A549 treated with CORT108297 at 1 μM for 4 hours (cell line): ENCODE measurements around the gene CITED4. TPM values are rescaled to one million over a fixed set of nuclear protein-coding genes. Genes with fewer than 3 reads are reported as not detected.

Experiments used
- total RNA-seq: library from RNA; stranded (reverse); fragments of 200-300 nt; extraction: Qiagen RNA extraction; gene quantifications from 5 replicates; pipeline ENCODE4 v1.2.3, GENCODE V29; 2022

CITED4 gene, protein sequence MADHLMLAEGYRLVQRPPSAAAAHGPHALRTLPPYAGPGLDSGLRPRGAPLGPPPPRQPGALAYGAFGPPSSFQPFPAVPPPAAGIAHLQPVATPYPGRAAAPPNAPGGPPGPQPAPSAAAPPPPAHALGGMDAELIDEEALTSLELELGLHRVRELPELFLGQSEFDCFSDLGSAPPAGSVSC
- 40.2 to 90.2 TPM (median 73.5 TPM) in 5 replicates for total RNA-seq

DNA sequence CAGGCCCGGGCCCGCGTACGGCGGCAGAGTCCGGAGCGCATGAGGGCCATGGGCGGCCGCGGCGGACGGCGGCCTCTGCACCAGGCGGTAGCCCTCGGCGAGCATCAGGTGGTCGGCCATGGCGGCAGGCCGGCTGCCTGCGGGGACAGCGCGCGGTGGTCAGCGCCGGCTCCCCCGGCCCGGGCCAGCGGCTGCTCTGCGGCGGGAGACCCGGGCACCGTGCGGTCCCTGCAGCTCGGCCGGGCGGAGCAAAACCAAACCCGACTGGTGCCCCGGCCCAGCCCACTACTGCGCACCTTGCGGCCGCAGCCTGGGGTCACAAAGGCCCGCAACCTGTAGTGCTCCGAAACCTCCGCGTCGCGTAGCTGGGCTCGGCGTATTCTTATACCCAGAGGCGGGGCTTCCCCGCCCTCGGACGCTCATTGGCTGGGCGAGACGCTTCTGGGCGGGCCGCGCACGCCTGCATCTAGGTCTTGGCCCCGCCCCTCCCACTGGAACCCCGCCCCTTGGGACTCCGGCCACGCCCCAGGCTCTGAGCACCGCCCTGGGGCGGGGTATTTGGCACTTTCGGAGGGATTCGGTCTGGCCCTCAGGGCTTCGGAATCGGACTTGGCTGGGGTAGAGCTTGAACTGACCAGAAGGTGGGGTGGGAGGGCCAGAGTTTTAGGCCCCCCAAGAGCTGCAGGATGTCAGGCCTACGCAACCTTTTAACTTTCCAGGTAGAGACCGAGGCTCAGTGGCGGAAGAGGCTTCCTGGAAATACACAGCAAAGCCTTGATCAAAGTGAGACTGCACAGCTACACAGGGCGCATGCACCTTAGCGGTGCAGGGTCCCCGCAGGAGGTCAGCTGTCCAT, at the start of gene CITED4:
CITED4 (minus strand) TSS at position 356 of the 856 bp plus-strand sequence; CDS start at position 120, 236 bp downstream.

Other genes starting within 250 kb of the CITED4 start
- gene RIMS3, start 196.7 kb downstream of the CITED4 start, total RNA-seq, result 0.61 to 1.3 TPM (median 1.0 TPM) in 5 replicates
- 37.0 to 40.6 TPM (median 39.8 TPM) in 5 replicates for gene NFYC, start 170.7 kb downstream of the CITED4 start, total RNA-seq
- gene KCNQ4, start 78.6 kb downstream of the CITED4 start, total RNA-seq, result 0.13 to 0.24 TPM (median 0.22 TPM) in 5 replicates
- 78.9 to 108 TPM (median 92.3 TPM) in 5 replicates for gene CTPS1, start 117.3 kb upstream of the CITED4 start, total RNA-seq
- 0.02 to 0.09 TPM (median 0.05 TPM) in 4 of 5 replicates, not detected in the other for gene SLFNL1, start 159.4 kb upstream of the CITED4 start, total RNA-seq